ENCODE results near the gene NDUFS6. TPM values are rescaled to one million over a fixed set of nuclear protein-coding genes. Genes with fewer than 3 reads are reported as not detected.

The NDUFS6 gene
- polyA plus RNA-seq, 4 donors = 35.4 to 64.5 (median 54.7) TPM

Other genes starting within 250 kb of the NDUFS6 start
- gene MRPL36, start 1.6 kb upstream of the NDUFS6 start, polyA plus RNA-seq (ENCODE audit: insufficient read length in 4 of 4) = 10 to 100 TPM; 31.2 to 43.0 (median 38.9) TPM
- 1 to 10 TPM in 1 of 4 donors, under 1 TPM in 2, not detected in 1; 0.16 to 1.3 (median 0.50) TPM for gene IRX4, start 81.5 kb downstream of the NDUFS6 start, polyA plus RNA-seq (ENCODE audit: insufficient read length in 4 of 4)